ENCODE measurements around the gene LONRF2.

LONRF2 gene

DNA sequence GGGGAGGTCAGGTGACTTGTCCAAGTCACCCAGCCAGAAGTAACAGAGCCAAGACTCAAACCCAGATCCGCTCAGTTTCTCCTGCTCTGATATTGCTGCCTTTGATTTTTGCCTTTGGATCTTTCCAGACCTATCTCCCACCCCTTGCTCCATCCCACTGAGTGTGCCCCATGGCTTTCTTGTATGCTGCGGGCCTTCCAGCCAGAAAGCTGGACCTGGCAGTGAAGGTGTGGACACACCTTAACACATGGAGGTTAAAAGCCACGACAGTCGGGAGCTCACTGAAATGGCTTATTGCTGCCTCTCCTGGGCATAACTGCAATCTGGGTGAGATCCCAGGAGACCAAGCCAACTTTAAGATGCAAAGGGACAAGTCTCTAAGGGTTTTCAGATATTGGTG lies 86.7 kb downstream of the LONRF2 start:
- DNase-seq (ENCODE audit: low spot score): no peak

- peak; percentile 84 for DNase-seq (ENCODE audit: low spot score)
Observed at GRCh38 chr2:100235098-100235497, 87.2 kb downstream of the LONRF2 start.

GRCh38 chr2:100234141-100234540 lies 88.2 kb downstream of the LONRF2 start:
- DNase-seq (ENCODE audit: low spot score): no peak

GRCh38 chr2:100233061-100233460 lies 89.2 kb downstream of the LONRF2 start:
- DNase-seq (ENCODE audit: low spot score): no peak

GRCh38 chr2:100230754-100231153 lies 91.5 kb downstream of the LONRF2 start:
- no peak for DNase-seq (ENCODE audit: low spot score)

DNA sequence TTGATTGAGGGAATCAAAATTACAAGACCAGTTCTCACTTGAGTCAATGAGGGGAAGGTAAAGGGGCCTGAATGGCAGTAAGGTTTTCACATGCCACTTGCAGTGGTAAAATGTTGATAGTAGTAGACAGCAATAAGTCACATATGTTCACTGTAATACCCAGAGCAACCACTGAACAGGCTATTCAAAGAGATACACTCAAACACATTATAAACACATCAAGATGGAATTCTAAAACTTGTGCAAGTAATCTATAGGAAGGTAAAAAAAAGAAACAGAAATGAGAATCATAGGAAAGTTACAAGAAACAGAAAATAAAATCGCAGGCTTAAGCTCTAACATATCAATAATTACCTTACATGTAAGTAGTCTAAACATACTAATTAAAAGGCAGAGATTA lies 93.3 kb downstream of the LONRF2 start:
- DNase-seq (ENCODE audit: low spot score): peak; percentile 34

DNA sequence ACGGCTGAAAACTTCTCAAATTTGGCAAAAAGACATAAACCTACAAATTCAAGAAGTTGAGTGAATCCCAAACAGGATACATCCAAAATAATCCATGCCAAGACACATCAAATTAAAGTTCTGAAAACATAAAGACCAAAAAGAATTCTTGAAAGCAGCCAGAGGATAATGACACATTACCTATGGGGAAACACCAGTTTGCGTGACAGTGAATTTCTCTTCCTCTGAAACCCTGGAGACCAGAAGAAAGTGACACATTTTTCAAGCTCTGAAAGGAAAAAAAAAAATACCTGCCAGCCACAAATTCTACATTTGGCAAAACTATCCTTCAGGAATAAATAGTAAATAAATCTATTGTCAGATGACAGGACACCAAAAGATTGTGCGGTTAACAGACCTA lies 93.9 kb downstream of the LONRF2 start:
- DNase-seq (ENCODE audit: low spot score): no peak

GRCh38 chr2:100224988-100225710 lies 97.2 kb downstream of the LONRF2 start:
- DNase-seq (ENCODE audit: low spot score): no peak

GRCh38 chr2:100223502-100223901 lies 98.8 kb downstream of the LONRF2 start:
- DNase-seq (ENCODE audit: low spot score): no peak

All from NAMALWA (cell line).